GM19023 (cell line): ENCODE data around the gene SHLD3.
"Not testable (repeated sequence)": the region's sequence is repeated elsewhere in the genome, so short reads cannot be mapped to it uniquely, and the experiment has no call there.

ENCODE experiments used
- ATAC-seq: cut with Tn5 transposase; IDR thresholded peaks from one replicate; pipeline ENCODE4 v1.9.1; 2021; ENCODE audit warnings: mild to moderate bottlenecking, moderate library complexity; ENCODE audit not compliant: unreplicated experiment

The SHLD3 gene

DNA sequence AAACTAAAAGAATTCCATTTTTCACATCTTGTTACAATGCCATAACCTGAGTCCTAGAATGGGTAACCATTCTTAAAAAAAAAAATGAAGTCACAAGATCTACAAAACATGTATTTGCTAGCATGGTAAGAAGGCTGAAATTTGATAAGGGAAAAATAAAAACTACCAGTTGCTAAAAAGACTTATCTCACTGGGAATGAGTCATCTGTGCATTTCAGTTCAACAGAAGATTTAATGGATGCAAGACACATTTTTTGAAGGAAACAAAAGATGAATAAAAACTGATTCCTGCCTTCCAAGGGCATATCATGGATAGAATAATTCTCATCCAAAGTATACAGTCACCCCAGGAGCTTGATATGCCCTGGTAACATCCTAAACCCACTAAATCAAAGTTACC lies 49.9 kb downstream of the SHLD3 start:
- ATAC-seq: no peak

DNA sequence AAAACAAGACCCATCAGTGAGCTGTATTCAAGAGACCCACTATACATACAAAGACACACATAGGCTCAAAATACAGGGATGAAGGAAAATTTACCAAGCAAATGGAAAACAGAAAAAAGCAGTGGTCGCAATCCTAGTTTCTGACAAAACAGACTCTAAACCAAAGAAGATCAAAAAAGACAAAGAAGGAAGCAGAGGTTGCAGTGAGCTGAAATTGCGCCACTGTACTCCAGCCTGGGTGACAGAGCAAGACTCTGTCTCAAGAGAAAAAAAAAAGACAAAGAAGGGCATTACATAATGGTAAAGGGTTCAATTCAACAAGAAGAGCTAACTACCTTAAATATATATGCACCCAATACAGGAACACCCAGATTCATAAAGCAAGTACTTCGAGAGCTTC lies 51.2 kb downstream of the SHLD3 start:
- not testable (repeated sequence) for ATAC-seq
